GM18505 (cell line): ENCODE data around the gene SUDS3.

ENCODE experiments used
- ATAC-seq: cut with Tn5 transposase; IDR thresholded peaks from one replicate; pipeline ENCODE4 v1.9.1; 2021; ENCODE audit not compliant: unreplicated experiment
- POLR2A ChIP-seq: IDR thresholded peaks from 4 replicates; pipeline ENCODE4 v1.6.1; 2011; ENCODE audit warnings: borderline replicate concordance; ENCODE audit not compliant: insufficient read depth, insufficient read length; ENCODE audit errors: extremely low read depth

The SUDS3 gene, protein sequence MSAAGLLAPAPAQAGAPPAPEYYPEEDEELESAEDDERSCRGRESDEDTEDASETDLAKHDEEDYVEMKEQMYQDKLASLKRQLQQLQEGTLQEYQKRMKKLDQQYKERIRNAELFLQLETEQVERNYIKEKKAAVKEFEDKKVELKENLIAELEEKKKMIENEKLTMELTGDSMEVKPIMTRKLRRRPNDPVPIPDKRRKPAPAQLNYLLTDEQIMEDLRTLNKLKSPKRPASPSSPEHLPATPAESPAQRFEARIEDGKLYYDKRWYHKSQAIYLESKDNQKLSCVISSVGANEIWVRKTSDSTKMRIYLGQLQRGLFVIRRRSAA

DNA sequence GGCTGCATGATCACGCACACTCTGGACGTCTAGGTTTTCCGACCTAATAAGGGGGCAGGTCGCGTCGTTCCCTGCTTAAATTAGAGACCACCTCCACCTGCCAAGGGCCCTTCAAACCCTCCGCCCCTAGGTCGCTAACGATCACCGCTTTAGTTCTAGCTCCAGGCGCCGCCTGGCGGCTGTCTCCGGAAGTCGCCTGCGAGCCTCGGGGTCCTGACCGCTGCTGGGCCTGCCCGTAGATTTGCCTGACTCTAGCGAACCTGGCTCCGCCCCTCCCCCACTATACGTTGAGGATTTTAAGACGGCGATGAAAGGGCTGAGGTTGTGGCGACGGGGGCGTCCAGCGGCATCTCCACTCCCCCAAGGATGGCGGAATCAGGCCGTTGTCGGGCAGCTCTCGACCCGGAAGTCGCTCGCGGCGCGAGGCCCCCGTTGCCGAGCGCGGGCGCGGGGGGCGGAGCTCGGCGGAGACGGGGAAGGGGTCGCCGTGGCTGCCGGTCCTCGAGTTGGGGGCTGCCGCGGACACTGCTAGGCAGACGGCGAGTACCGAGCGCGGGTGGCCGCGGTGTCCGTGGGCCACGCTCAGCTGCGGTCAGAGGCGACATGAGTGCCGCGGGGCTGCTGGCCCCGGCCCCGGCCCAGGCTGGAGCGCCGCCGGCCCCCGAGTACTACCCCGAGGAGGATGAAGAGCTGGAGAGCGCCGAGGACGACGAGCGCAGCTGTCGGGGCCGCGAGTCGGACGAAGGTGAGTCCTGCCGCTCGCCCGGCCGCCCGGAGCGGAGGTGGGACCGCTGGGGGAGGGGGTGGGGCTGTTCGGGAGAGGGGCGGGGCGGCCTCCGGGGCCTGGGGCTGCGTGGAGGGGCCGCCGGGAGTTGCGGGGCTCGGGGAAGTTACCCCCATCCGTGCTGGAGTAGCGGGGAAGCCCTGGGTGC lies at the start of gene SUDS3:
Gene SUDS3, plus strand, starts transcription at position 467 of the 932 bp plus-strand sequence. Its CDS starts 137 bp downstream, at position 604.
- no peak for ATAC-seq

DNA sequence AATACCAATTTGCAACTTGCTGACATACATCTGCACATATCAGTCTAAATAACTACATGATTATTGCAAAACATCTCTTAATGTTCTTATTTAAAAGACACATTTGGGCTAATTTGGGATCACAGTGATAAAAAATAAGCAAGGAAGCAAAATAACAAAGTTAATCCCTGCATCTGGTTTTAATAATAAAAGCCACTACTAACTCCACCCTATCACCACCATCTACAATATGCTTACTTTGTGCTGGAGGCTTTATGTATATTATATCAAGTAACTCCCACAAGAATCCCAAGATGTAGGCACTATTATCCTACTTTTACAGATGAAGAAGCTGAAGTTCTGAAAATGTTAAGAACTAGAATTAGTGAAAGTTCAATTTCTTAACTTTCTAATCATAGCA lies 49.4 kb upstream of the SUDS3 start:
- no peak for TF ChIP-seq POLR2A
- ATAC-seq, result no peak

More for the DNA sequence above, at the start of gene SUDS3:
- TF ChIP-seq POLR2A, result peak; percentile 47

DNA sequence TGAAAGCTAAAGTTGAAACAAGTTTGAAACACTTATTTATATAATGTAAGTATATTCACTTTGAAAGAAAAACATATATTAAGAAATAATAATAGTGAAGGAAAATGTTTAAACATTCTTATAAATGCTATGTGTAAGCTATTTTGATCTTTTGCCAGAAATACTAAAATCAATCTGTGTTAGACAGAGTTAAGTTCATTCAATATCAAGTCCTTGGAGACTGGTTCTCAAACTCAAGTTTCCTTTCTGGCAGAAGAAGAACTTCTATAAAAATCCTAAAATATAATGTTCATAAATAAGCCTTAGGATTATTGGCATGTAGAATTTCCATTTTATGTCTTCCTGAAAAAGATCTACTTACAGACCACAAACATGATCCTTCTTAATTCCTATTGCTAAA lies 49.0 kb upstream of the SUDS3 start:
- no peak for ATAC-seq
- TF ChIP-seq POLR2A, result no peak

- no peak for TF ChIP-seq POLR2A
- no peak for ATAC-seq
Measured at GRCh38 chr12:118328486-118329330, 47.6 kb upstream of the SUDS3 start.

DNA sequence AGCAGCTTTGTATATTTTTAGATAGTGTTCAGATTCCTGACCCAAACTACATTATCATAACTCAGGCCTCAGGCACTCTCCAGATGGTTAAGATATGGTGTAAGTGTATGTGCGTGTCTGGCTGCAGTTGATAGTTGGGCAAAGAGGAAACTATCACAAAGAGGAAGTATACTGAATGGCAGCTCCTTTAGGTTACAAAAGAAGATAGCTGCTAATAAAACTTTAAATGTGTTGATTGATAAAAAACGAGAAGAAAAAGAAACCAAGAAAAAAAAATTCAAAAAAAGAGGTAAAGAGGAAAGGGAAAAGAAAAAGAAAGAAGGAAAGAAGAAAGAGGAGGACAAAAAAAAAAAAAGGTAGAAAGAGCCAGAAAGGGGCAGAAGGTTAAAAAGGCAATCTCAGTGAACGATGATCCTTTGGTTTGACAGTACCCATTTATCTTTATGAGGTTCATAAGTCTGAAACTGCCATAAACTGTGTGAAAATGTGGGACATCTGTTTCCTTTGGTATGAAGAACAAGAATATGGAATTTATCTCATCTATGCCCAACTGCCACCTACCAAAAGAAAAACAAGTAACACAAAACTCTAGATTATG lies 45.8 kb upstream of the SUDS3 start:
- TF ChIP-seq POLR2A, result no peak
- ATAC-seq, result peak; percentile 65

DNA sequence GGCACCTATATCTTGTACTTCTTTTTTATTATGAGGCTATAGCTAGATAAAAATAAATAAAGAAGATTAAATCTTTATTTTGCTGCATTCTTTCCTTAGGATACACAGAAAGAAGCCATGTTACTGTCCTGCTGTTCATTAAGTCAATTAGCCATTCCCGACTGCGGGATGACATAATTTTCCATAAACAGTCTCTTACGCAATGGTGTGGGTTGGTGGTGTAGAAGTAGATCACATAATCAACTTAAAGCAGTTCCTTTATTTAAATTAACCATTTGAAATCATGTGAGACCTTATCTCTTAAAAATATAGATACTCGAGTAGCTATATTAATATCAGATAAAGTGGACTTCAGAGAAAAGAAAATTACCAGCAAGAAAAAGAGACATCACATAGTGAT lies 43.8 kb upstream of the SUDS3 start:
- no peak for ATAC-seq
- TF ChIP-seq POLR2A, result no peak

DNA sequence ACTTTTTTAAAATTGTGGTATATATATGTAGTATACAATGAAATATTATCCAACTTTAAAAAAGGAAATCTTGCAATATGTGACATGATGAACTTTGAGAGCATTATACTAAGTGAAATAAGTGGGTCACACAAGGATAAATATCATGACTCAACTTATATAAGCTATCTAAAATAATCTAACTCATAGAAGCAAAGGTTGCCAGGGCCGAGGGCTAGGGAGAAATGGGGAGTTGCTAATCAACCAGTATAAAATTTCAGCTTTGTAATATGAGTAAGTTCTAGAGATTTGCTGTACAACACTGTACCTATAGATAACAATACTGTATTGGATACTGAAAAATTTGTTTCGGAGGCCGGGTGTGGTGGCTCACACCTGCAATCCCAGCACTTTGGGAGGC lies 42.1 kb upstream of the SUDS3 start:
- no peak for ATAC-seq
- TF ChIP-seq POLR2A, result no peak

- ATAC-seq, result no peak
- TF ChIP-seq POLR2A, result no peak
Measured at GRCh38 chr12:118334939-118335567, 41.3 kb upstream of the SUDS3 start.

DNA sequence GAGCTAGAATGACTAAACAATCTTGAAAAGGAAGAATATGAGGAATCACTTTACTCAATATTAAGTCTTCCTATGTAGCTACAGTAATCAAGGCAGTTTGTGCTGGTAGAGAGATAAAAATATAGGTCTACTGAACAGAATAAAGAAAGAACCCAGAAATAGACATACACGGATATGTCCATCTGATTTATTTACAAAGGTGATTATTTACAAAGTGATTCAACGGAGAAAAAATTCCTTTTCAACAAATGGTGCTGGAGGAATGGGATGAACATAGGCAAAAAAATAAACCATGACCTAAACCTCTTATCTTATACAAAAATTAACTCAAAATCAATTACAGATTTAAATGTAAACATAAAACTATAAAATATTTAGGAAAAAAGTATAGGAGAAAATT lies 40.2 kb upstream of the SUDS3 start:
- no peak for ATAC-seq
- no peak for TF ChIP-seq POLR2A

- no peak for TF ChIP-seq POLR2A
- ATAC-seq, result no peak
Measured at GRCh38 chr12:118337194-118337838, 39.0 kb upstream of the SUDS3 start.

DNA sequence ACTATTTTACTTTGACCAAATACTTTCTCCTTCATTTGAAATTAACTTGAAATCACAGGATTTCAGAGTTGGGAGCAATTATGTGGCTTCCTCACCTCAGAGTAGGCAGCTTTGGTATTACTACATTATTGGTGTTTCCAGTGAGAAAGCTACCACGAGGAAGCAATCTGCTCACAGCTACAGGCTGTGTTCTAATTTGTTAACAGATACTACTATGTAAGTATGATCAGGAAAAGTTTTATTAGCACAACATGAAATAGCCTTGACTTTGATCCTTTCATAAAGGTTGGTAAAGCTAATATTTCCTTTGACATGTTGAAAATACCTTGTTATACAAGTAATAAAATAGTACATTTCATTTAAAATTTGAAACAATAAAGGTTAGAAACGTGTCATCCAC lies 34.3 kb upstream of the SUDS3 start:
- ATAC-seq, result no peak
- TF ChIP-seq POLR2A, result no peak

DNA sequence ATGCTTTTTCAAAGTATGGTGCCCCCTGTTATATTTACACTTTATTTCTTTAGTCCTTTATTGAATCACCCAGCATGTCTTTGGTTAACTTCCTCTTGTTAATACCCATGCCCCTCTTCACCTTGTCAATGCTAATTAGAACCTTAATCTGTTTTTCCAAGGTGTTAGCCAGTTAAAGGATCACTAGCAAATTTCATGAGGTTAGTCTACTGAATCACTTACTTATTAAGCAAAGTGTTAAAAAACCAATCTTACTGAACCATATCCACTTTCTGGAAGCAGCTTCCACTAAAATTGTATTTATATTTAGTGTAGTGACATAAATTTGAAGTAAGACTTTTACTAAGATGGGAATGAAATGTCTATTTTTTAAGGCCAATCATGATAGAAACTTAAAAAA lies 31.5 kb upstream of the SUDS3 start:
- TF ChIP-seq POLR2A, result no peak
- no peak for ATAC-seq
